KOPT-K1 (cell line): ENCODE results near the gene LZTR1.
"Not testable (repeated sequence)": the region's sequence is repeated elsewhere in the genome, so short reads cannot be mapped to it uniquely, and the experiment has no call there.

Experiments
- H3K27ac ChIP-seq: fragments of 200-600 bp; sonication (generic); 2 replicates; pipeline ENCODE4 v1.5.1; 2016; ENCODE audit warnings: antibody characterized with exemption, mild to moderate bottlenecking, low read depth, low read length; ENCODE audit not compliant: poor library complexity, severe bottlenecking
- H3K36me3 ChIP-seq: fragments of 200-600 bp; sonication (generic); 2 replicates; pipeline ENCODE4 v1.5.1; 2017; ENCODE audit warnings: antibody characterized with exemption, mild to moderate bottlenecking, low read length, moderate library complexity; ENCODE audit not compliant: insufficient read depth
- H3K9me3 ChIP-seq: fragments of 200-600 bp; sonication (generic); 2 replicates; pipeline ENCODE4 v1.5.1; 2017; ENCODE audit warnings: antibody characterized with exemption, low read length, mild to moderate bottlenecking; ENCODE audit not compliant: insufficient read depth, poor library complexity, severe bottlenecking

The LZTR1 gene

DNA sequence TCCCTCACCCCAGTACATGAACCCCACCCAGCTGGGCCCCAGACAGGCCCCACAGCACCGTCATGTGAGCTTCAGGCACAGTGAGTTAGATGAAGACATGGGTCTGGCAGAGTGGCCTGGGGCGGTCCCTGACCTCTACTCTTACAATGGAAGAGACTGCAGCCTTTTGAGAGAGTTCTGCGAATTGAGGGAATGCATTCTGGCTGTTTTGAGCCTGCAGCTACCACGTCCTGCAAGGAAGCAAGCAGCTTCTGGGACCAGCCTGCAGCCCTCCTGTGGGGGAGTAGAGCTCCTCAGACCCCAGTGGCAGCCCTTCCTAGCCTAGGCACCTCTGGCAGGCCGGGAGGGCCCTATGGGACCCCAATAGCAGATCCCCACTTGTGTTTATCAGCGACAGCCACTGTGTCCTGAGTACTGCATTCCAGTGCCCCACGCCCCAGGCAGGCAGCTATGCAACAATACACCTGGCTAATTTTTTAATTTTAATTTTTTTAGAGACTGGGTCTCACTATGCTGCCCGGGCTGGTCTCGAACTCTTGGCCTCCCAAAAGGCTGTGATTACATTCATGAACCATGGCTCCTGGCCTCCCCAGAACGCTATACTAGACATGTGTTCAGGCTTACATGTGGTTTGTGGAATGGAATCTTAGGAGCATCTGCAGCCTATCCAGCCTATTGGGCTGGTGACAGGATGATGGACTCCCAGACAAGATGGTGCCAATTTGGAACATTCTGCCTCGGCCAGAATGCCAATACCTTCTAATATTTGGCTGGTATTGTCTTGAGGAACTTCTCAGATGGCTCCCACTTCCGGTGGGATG lies 51.0 kb downstream of the LZTR1 start:
- Histone ChIP-seq H3K9me3 (no peaks in the 10 kb centered on the region), H3K36me3 (no peaks in the 10 kb centered on the region), H3K27ac (no peak overlapping the region)

DNA sequence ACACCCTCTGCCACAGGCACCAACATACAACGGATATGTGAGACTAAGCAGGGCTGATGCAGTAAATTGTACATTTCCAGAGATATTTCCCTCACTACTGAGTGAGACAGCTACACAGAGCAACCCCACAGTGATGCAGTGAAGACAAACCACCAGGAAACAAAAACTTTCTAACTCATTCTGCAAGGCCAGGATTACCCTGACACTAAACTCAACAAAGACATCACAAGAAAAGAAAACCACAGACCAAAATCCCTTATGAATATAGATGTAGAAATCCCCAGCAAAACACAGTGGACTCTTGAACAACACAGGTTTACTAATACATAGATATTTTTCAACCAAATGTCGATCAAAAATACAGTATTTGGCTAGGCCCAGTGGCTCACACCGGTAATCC lies 51.8 kb downstream of the LZTR1 start:
- Histone ChIP-seq H3K27ac (no peak overlapping the region), H3K9me3 (no peaks in the 10 kb centered on the region), H3K36me3 (no peaks in the 10 kb centered on the region)

DNA sequence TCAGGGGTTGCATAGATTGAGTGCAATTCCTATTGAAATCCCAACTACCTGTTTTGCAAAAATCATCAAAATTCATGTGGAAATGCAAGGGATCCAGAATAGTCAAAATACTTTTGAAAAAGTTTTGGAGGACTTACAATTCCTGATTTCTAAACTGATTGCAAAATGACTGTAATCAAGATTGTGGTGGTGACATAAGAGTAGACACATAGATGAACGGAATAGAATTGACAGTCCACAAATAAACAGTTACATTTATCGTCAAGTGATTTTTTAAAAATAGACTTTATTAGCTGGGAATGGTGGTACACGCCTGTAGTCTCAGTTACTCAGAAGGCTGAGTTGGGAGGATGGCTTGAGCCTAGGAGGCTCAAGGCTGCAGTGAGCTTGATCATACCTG lies 52.9 kb downstream of the LZTR1 start:
- no peak overlapping the region for H3K27ac ChIP-seq
- H3K9me3 ChIP-seq: no peaks in the 10 kb centered on the region
- no peaks in the 10 kb centered on the region for H3K36me3 ChIP-seq

DNA sequence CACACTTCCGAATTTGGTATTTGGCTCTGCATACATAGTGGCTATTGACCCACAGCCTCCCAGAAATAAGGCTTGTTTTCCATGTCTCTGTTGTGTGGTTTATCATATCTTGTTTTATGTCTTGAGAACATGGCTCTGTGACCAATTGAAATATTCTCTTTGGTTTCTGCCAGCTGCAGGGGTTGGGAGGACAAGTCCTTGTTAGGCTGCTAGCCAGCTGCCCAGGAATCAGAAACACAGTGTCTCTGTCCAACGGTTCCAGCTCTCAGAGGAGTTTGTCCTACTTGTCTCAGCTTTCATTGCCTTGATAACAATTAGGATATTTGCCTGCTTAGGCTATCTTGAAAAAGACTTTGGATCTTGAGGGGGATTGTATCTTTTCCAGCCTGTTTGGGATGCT lies 56.3 kb downstream of the LZTR1 start:
- Histone ChIP-seq H3K36me3 (no peaks in the 10 kb centered on the region), H3K27ac (no peak overlapping the region), H3K9me3 (no peaks in the 10 kb centered on the region)

DNA sequence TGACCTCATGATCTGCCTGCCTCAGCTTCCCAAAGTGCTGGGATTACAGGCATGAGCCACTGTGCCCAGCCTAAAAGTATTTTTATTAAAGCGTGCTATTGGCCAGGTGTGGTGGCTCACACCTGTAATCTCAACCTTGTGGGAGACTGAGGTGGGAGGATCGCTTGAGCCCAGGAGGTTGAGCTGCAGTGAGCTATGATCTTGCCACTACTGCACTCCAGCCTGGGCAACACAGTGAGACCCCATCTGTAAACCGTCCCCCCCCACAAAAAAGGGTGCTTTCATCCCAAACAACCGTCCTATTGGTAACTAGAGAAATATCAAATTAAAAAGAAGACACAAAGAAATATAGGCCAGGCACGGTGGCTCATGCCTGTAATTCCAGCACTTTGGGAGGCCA lies 57.1 kb downstream of the LZTR1 start:
- not testable (repeated sequence) for H3K9me3 ChIP-seq, H3K36me3 ChIP-seq, H3K27ac ChIP-seq

DNA sequence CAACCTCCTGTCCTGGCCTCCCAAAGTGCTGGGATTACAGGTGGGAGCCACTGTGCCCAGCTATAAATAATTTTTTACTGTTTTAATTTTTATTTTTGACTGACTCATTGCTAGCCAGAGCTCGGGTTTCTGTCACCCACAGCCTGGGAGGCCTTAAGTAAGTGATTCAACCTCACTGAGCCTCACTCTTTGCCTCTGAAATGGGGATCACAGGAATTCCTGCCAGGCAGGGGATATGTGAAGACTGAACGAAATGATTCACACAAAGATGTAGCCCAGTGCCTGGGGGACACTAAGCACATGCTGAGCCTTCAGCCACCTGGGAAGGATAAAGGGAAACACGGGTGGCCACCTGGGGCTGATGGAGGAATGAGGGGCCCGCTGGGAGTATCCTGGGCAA lies 59.8 kb downstream of the LZTR1 start:
- H3K9me3 ChIP-seq: no peaks in the 10 kb centered on the region
- H3K27ac ChIP-seq: no peak overlapping the region
- no peaks in the 10 kb centered on the region for H3K36me3 ChIP-seq

DNA sequence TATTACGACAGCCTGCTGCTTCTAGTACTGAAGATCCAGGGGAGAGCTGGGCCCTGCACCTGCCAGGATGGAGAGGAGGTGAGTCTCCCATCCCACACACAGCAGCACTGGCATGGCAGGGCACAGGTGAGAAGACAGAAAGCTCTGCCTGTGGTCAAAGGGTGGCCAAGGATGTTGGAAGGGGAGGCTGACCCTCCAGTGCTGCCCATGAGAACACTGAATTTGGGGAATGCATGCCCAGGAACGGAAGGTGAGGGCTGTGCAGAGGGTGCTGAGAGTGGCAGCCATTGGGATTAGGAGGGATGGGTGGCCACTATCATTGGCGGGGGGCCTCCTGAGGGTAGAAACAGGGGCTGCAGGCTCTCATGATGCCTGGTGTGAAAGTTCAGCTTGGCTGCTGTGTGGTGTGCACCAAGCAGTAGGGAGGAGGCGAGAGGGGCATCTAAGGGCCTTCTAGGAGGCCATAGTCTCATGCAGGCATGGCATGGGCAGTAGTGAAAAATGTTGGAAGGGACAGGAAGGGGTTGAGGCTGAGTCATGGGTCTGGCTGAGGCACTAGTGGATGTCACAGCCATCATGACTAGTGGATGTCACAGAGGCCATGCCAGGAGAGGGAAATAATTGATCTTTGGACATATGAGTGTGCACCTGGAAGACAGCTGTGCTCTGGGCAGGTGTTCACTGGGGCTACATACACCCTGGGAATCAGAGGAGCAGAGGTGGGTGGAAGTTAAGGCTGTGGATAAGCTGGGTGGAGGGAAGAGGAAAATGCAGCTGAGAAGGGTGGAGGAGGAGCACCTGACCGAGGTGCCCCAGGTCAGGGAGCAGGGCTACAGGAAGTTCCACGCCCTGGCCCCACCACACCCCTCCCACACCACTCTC lies 61.1 kb downstream of the LZTR1 start:
- no peak overlapping the region for H3K27ac ChIP-seq
- no peaks in the 10 kb centered on the region for H3K36me3 ChIP-seq
- no peaks in the 10 kb centered on the region for H3K9me3 ChIP-seq

DNA sequence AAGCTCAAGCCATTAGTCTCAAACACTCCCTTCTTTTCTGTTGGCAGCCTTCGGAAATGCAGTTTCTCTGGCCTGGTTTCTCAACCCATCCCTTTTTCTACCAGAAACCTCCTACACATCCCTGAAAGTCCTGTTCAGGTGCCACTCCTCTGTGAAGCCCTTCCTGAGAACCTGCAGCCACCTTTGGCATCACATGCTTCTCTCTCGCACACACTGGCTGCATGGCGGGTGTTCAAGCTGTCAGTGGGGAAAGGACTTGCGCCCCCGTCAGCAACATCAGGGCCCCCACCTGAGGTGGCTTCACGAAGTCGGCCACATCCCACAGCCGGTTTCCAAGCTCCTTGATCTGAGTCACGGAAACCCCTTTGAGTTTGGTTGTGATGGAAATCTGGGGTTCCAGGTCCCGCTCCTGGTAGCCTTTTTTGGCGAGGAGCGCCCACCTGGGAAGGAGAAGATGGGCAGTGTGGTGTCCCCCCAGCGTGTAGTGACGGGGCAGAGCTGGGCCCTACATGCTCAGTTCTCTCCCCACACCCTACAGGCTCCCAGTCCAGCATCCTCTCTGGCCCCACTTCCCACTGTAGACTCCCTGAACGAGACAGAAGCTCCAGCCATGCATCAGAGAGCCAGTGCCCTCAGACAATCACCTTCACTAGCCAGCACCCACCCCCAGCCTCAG lies 61.9 kb downstream of the LZTR1 start:
- Histone ChIP-seq H3K27ac (no peak overlapping the region), H3K36me3 (no peaks in the 10 kb centered on the region), H3K9me3 (no peaks in the 10 kb centered on the region)

DNA sequence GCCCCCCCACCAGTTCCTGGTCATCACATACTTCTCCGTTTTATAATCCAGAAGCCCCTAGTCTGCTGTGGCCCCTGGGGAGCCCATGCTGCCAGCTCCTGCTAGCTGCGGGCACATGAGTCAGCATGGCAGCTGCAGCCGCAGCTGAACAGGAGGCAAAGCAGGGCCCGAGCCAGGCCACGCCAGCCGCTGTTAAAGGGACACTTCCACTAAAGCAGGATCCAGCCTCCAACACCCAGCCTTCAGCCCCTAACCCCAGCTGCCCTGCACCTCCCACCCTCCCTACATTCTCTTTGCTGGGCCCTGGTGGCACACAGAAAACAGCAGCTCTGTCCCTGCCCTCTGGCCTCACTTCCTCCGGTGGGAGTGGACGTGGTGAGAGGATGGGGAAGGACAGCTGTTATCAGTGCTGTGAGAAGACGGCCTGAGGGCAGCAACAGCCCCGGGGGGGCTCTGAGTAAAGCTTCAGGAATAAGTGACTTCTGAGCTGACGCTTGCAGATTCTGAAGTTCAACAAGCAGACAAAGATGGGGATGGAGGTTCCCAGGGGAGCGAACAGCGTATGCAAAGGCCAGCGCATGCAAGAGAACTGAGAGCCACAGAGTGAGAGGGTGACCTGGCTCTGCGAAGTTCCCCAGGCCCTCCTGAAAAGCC lies 63.0 kb downstream of the LZTR1 start:
- Histone ChIP-seq H3K9me3 (no peaks in the 10 kb centered on the region), H3K36me3 (no peaks in the 10 kb centered on the region), H3K27ac (no peak overlapping the region)

DNA sequence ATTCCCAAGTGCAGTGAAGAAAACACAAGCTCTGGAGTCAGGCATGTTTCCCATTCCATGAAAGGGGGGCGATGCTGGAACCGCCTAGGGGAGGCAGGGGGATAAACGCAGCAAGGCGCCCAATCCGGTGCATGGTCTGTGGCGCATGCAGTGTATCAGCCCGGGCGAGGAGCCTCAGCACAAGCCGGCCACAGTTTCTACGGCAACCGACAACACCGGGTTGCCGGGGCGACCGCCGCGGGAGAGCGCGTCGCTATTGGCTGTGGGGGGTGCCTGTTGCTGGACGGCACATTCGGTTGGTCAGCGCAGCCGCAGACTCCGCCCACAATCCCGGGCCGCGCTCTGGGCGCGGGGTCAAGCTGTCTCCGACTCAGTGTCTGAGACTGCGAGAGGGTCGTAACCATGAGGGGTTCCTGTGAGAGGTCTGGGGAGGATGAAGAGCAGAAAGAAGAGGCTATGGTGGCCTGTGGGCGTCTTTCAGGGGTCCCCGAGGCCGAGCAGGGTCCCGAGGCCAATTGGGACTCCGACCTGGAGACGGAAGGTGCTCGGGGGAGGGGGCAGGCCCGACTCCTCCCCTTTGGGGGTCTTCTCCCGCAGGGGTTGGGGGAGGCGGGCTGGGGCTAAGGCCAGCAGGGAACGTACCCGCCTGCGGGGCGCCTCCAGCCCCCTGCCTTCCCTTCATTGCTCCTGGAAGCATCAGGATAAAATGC lies 63.6 kb downstream of the LZTR1 start, which contains the start of gene LRRC74B:
Gene LRRC74B (plus strand): TSS at position 362 of the 710 bp plus-strand sequence. CDS start 41 bp downstream, at position 403.
- Histone ChIP-seq H3K9me3 (no peaks in the 10 kb centered on the region), H3K36me3 (no peaks in the 10 kb centered on the region), H3K27ac (no peak within 1 kb of the TSS)

DNA sequence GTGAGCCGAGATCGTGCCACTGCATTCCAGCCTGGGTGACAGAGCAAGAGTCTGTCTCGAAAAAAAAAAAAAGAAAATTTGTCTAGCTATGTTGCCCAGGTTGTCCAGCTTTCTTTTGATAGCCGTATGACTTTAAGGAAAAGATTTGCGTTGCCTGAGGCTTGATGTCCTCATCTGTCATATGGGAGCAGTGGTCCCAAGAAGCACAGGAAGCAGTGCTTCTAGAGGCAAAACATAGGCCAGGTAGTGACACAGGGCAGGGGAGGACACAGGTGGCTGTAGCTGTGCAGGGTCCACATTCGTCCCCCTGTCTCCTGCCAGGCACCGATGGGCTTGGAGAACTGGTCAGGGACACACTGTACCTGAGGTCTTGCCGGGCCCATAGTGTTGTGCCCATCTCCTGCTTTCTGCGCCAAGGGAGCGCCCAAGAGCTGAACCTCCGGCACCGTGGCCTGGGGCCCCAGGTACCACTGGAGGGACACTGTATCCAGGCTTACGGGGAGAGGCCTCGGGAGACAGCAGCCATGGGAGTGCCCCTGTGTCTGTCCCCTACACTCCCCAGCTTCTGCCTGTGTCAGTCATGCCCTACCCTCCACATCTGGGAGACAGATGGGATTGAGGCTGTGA lies 65.1 kb downstream of the LZTR1 start:
- Histone ChIP-seq H3K27ac (no peak overlapping the region), H3K36me3 (no peaks in the 10 kb centered on the region), H3K9me3 (no peaks in the 10 kb centered on the region)

DNA sequence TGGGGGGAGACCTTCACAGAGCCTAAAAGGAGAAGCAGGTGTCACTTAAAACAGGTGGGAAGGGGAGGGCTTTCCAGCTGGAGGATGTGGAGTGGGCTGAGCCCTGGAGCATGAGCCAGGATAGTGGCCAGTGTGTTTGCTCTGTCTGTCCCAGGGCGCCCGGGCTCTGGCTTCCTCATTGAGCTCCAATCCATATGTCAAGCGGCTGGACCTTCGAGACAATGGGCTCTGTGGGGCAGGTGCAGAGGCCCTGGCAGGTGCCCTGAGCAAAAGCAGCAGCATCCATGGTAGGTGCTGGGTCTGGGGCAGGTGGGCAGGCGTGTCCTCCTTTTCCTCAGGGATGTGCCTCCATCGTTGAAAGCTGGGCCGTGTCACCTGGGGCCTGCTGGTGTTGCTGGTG lies 65.6 kb downstream of the LZTR1 start:
- Histone ChIP-seq H3K9me3 (no peaks in the 10 kb centered on the region), H3K36me3 (no peaks in the 10 kb centered on the region)

DNA sequence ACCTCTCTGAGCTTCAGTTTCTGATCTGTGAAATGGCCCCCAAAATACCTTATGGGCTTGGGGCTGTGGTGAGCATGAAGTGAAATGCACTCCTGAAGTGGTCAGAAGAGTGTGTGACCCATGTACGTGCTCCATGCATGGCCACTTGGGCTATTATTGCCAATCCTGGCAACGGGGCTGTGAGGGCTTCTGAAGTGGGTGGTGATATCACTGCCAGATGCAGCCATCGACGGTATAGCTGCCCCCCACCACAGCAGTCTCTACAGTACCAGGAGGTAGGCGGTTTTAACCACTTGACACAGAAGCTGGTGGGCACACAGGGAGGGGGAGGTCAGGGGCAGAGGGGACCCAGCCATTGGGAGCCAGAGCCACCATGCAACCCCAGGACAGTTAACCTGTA lies 66.4 kb downstream of the LZTR1 start:
- not testable (repeated sequence) for H3K27ac ChIP-seq, H3K9me3 ChIP-seq, H3K36me3 ChIP-seq

More for the DNA sequence above, 65.6 kb downstream of the LZTR1 start:
- H3K27ac ChIP-seq: no peak overlapping the region
